Activated T-cell treated with anti-CD3 and anti-CD28 coated beads, Interleukin-2, amount 50 U/mL, for 48 hours (primary cell): ENCODE results near the gene LRRD1.
"Not testable (repeated sequence)": the region's sequence is repeated elsewhere in the genome, so short reads cannot be mapped to it uniquely, and the experiment has no call there.

Experiments used
- DNase-seq, 2 experiments: peaks; one replicate each; pipeline ENCODE4 v3.0.0-alpha.2; 2020

The LRRD1 gene

DNA sequence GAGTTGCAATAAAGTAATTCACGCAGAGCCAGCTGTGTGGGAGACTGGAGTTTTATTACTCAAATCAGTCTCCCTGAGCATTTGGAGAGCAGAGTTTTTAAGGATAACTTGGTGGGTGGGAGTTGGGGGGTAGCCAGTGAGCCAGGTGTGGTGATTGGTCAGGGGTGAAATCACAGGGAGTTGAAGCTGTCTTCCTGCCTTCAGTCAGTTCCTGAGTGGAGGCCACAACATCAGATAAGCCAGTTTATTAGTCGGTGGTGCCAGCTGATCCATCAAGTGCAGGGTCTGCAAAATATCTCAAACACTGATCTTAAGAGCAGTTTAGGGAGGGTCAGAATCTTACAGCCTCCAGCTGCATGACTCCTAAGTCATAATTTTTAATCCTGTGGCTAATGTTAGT is 41.4 kb downstream of the LRRD1 start:
- DNase-seq, result no peak

DNA sequence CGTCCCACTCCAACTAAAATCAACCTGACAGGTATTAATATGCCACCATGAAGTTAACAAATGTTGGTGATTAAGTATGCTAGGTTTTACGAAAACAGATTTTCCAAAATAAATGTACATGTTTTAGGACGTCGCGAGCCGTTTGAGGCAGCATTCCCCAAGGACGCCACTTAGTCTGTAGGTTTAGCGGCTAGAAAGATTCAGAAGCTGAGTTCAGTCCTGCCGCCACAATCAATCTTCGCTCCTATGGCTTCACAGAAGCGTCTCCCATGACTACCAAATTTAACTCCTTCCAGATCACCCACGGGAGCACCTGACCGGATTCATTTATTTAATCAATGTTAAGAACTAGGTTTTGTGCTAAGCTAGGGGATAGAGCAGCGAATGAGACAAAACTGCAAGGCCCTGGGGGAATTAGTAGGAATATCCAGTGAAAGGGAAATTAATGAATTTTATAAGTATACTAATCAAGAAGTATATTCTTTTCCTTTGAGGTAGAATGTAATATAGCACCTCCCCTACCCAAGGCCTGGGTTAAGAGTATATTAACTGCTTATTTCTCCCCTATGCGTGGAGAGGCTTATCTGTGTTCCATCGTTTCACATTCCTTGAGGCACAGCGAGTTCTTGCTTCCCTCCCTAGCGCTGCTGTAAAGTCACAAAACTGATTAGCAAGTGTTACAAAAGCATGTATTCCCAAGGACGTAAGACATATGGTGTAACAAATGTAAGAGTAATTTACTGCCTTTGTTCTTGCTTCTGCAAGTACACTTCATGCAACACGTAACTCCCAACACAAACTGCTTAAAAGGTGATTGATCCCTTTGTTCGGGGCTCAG is 43.7 kb downstream of the LRRD1 start:
- no peak for DNase-seq

DNA sequence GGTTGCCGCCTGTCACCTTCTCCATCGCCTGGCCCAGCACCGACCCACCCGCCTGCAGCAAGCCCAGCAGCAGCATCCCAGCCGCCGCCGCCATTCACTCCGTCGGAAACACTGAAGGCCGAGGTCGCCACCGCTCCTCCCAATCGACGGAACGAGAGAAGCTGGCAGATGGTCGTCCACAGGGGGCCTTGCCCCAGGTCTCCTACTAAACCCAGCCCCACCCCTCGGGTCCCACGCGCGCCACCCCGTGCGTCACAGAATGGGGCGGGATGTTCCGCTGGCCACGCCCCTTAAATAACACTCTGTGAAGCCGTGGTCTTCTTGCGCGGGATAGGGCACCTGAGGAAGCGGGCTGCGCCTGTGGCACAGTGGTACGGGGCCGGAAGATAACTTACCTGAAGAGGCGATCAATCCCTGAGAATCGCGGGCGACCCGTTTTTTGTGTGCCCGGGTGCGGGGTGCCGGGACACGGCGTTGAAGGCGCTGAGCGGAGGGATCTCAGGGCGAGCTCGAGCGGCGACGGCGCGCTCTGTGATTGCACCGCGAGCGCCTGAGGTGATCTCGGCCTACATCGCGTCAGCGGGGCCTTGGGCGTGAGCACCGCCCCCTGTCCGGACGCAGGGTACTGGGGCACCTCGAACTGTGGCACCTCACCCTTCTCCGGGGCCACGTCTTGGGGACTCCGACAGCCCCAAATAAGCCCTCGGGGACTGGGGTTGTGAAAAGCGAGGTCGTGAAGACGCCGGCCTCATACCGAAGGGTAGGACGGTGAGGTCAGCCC is 44.5 kb downstream of the LRRD1 start, which contains the start of gene CYP51A1:
Gene CYP51A1 (minus strand): TSS at position 207 of the 781 bp plus-strand sequence. CDS start 113 bp downstream, at position 94.
- peak; percentile 97 to 99 for DNase-seq

GRCh38 chr7:92133737-92134270 is 45.1 kb downstream of the LRRD1 start:
- DNase-seq, result peak; percentile 75 to 79

DNA sequence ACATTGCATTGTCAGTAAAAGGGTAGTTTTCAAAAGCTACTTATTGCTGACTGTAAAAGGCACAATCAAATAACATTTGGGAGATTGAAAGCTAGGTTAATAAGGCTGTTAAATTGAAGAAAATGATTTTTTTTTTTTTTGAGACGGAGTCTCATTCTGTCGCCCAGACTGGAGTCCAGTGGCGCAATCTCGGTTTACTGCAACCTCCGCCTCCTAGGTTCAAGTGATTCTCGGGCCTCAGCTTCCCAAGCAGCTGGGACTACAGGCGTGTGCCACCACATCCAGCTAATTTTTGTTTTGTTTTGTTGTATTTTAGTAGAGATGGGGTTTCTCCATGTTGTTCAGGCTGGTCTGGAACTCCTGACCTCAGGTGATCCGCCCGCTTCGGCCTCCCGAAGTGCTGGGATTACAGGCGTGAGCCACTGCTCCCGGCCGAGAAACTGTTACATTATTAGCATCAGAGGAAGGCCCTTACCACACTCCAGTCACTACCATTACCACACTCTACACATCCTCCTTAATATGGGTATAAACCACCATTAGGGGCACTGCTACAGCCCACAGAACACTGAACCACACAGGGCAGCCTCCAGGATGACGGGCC is 45.7 kb downstream of the LRRD1 start:
- DNase-seq, result no peak

GRCh38 chr7:92131764-92132330 is 47.1 kb downstream of the LRRD1 start:
- no peak for DNase-seq

- no peak for DNase-seq
These were observed 47.8 kb downstream of the LRRD1 start for GRCh38 chr7:92131093-92131492.

DNA sequence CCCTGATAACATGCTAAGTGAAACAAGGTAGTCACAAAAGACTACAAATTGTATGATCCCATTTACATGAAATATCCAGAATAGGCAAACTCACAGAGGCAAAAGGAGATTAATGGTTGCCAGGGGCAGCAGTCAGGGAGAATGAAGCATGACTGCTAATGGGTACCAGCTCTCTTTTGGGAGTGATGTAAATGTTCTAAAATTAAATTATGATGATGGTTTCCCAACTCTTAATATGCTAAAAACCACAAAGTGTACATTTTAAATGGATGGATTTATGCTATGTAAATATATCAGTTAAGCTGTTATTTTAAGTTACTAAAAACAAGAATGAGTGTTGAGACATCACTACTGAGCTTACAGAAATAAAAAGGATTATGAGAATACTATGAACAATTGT is 57.3 kb downstream of the LRRD1 start:
- no peak for DNase-seq

GRCh38 chr7:92119213-92119759 is 59.7 kb downstream of the LRRD1 start:
- no peak for DNase-seq

- no peak for DNase-seq
These were observed 62.0 kb downstream of the LRRD1 start for GRCh38 chr7:92116949-92117348.

DNA sequence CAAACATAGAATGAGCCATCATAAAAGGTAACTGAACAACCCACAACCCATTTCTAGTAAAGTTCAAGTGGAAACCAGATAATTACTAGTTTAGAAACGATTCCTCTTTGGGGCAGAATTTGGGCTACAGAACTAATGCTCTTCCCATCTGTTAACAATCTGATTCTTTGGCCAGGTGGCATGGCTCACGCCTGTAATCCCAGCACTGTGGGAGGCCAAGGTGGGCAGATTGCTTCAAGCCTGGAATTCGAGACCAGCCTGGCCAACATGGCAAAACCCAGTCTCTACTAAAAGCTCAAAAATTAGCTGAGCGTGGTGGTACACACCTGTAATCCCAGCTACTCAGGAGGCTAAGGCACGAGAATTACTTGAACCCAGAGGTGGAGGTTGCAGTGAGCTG is 63.1 kb downstream of the LRRD1 start:
- DNase-seq, result no peak

- DNase-seq, result no peak
These were observed 68.1 kb downstream of the LRRD1 start for GRCh38 chr7:92110857-92111256.

DNA sequence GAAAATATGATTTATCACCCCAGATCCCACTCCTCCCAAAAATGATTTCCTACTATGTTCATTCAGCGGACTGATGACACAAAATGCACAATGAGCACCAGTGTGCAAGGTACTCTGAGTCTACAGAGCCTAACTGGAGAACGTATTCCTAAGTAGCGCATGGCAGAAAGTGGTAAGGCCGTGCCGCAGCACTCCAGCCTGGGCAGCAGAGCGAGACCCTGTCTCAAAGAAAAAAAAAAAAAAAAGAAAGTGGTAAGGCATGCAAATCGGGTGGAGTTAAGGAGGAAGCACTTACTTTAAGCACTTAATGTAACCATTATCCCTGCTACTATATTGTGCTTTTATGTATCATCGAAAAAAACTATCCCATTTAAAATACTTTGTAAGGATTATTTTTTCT is 70.1 kb downstream of the LRRD1 start:
- no peak for DNase-seq

DNA sequence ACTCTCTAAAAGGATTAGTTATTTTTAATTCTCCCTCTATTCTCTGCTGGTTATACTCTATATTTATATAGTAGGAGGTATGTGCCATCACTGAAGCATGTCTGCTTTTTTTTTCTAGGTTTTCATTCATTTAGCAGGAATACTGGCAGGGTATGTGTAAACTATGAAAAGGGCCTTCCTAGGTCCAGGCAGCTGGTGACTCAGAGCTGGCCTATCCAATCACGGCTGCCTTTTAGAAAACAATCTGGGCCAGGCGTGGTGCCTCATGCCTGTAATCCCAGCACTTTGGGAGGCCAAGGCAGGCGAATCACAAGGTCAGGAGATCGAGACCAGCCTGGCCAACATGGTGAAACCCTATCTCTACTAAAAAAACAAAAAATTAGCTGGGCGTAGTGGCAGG is 76.1 kb downstream of the LRRD1 start:
- DNase-seq, result not testable (repeated sequence)

DNA sequence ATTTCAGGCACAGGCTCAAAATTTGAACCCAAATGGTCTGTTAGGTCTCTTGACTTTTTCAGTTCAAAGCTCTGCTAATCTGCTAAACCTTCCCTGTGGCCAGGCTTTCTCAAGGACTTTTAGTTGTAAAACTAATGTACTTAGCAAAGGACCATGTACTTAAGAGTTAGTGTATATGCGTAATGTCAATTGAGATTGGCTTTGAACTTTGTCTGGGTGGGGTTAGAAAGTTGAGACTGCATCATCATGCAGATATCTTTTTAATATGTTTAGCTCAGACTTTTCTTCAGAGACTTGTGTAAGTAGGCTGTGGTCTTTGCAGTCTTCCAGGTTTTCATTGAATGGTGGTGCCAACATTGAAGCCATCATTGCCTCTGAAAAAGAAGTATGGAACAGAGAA is 78.4 kb downstream of the LRRD1 start:
- no peak for DNase-seq

- no peak for DNase-seq
These were observed 83.6 kb downstream of the LRRD1 start for GRCh38 chr7:92095380-92095779.
